ENCODE data around the gene IGIP.

DNA sequence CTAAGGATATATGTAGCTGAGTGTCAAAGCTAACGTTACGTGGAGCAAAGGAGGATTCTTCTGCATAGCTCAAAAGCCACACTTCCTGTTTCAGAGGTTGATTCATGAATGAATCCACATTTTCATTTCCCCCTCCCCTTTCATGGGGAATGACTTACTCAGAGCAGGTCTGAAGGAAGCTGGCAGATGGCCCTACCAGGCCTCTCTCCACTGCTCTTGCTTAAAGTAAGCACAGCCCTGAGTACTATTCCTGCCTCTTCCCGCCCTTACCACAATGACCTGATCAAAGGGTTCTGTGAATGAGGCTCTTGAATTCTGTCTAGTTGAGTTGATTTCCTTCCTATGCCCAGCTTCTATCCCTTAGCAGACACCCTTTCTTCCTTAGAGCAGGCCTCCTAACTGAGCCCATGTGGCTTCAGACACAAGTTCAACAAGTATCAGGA is 6.3 kb downstream of the IGIP start:
- no peak for TF ChIP-seq YY1 (IDR thresholded peaks at IDR 0.05; ENCODE audit: insufficient read depth, insufficient read length)
- no peak for TF ChIP-seq ZNF274 (IDR thresholded peaks at IDR 0.05; ENCODE audit: low read depth, low read length)
- no peak for TF ChIP-seq SUZ12 (IDR thresholded peaks at IDR 0.05; ENCODE audit: extremely low read depth, insufficient read depth, insufficient read length)

All from NT2/D1 (cell line).